Measurements from ENCODE around the gene PHYHD1. TPM values are rescaled to one million over a fixed set of nuclear protein-coding genes. Genes with fewer than 3 reads are reported as not detected.

PHYHD1 gene
- total and polyA plus RNA-seq, 2 of the 13 experiments (the other 11 are each of a cell fraction or from before 2014, with no cell fraction given) = 10.6 to 25.3 TPM

DNA sequence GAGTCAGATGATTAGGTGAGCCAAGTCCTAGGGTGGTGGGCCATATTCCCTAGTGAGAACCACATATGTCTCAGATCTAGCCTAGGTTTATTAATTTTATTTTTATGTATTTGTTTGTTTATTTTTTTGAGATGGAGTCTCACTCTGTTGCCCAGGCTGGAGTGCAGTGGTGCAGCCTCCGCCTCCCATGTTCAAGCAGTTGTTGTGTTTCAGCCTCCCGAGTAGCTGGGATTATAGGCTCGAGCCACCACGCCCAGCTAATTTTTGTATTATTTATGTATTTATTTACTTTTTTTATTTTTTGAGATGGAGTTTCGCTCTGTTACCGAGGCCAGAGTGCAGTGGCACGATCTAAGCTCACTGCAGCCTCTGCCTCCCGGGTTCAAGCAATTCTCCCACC is 62.8 kb downstream of the PHYHD1 start:
- Histone ChIP-seq H2AFZ (ENCODE audit: low read length) (no peak overlapping the region), H3K36me3 (replicated peaks in 1 of 2; ENCODE audit: control insufficient read depth in 1 of 2, insufficient read depth in 2 of 2, low read length in 2 of 2) (peaks cover 28 to 81% of the 10 kb centered on the region in 2 experiments), H3K79me2 (ENCODE audit: insufficient read depth, low read length) (no peaks in the 10 kb centered on the region), H3K4me3 (replicated peaks in 1 of 3; ENCODE audit: insufficient read depth in 1 of 3, low read depth in 2 of 3, low read length in 3 of 3) (no peak overlapping the region), H4K20me1 (ENCODE audit: insufficient read depth, low read length) (no peaks in the 10 kb centered on the region), H3K27me3 (ENCODE audit: control insufficient read depth in 1 of 2, insufficient read depth in 2 of 2, low read length in 2 of 2) (no peaks in the 10 kb centered on the region), H3K9ac (ENCODE audit: insufficient read depth, low read depth, low read length) (no peak overlapping the region), H3K9me3 (ENCODE audit: low read length) (no peaks in the 10 kb centered on the region), H3K4me2 (ENCODE audit: low read depth, low read length) (no peak overlapping the region), H3K27ac (ENCODE audit: extremely low read length, insufficient read depth, low read length) (no peak overlapping the region), H3K4me1 (ENCODE audit: insufficient read depth, low read length) (no peaks in the 10 kb centered on the region)
- ChIA-PET POLR2A (no interaction called here), CTCF (ENCODE audit: low intra/inter-chr PET ratio, low total read pairs) (no interaction called here)
- DNase-seq (ENCODE audit: low spot score) (no peak), ATAC-seq (no peak), FAIRE-seq (no peak)
- no TSS peak for BruUV-seq (replicated peaks)
- intact Hi-C loops (cut with micrococcal nuclease; ENCODE audit: unreplicated experiment) (no loop called here), in situ Hi-C loops (cut with HindIII; ENCODE audit: extremely low pct_ligation_motif_present, low pct_unique_long_range_greater_than_20kb) (no loop called here)
- no peak for TF ChIP-seq CCDC6 (CRISPR knock-in tag; IDR thresholded peaks at IDR 0.05)
- TF ChIP-seq GFI1 (CRISPR knock-in tag; IDR thresholded peaks at IDR 0.05; ENCODE audit: borderline replicate concordance) = no peak
- TF ChIP-seq, protein P1, sequence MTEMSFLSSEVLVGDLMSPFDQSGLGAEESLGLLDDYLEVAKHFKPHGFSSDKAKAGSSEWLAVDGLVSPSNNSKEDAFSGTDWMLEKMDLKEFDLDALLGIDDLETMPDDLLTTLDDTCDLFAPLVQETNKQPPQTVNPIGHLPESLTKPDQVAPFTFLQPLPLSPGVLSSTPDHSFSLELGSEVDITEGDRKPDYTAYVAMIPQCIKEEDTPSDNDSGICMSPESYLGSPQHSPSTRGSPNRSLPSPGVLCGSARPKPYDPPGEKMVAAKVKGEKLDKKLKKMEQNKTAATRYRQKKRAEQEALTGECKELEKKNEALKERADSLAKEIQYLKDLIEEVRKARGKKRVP (CRISPR knock-in tag; IDR thresholded peaks at IDR 0.05) = no peak
- TF ChIP-seq, protein P2, sequence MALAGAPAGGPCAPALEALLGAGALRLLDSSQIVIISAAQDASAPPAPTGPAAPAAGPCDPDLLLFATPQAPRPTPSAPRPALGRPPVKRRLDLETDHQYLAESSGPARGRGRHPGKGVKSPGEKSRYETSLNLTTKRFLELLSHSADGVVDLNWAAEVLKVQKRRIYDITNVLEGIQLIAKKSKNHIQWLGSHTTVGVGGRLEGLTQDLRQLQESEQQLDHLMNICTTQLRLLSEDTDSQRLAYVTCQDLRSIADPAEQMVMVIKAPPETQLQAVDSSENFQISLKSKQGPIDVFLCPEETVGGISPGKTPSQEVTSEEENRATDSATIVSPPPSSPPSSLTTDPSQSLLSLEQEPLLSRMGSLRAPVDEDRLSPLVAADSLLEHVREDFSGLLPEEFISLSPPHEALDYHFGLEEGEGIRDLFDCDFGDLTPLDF (CRISPR knock-in tag; IDR thresholded peaks at IDR 0.05) = no peak
- TF ChIP-seq, protein P3, sequence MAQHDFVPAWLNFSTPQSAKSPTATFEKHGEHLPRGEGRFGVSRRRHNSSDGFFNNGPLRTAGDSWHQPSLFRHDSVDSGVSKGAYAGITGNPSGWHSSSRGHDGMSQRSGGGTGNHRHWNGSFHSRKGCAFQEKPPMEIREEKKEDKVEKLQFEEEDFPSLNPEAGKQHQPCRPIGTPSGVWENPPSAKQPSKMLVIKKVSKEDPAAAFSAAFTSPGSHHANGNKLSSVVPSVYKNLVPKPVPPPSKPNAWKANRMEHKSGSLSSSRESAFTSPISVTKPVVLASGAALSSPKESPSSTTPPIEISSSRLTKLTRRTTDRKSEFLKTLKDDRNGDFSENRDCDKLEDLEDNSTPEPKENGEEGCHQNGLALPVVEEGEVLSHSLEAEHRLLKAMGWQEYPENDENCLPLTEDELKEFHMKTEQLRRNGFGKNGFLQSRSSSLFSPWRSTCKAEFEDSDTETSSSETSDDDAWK (CRISPR knock-in tag; IDR thresholded peaks at IDR 0.05) = no peak
- no peak for TF ChIP-seq NR2C2 (CRISPR knock-in tag; IDR thresholded peaks at IDR 0.05; ENCODE audit: borderline replicate concordance)
- TF ChIP-seq, protein P4, sequence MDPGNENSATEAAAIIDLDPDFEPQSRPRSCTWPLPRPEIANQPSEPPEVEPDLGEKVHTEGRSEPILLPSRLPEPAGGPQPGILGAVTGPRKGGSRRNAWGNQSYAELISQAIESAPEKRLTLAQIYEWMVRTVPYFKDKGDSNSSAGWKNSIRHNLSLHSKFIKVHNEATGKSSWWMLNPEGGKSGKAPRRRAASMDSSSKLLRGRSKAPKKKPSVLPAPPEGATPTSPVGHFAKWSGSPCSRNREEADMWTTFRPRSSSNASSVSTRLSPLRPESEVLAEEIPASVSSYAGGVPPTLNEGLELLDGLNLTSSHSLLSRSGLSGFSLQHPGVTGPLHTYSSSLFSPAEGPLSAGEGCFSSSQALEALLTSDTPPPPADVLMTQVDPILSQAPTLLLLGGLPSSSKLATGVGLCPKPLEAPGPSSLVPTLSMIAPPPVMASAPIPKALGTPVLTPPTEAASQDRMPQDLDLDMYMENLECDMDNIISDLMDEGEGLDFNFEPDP (CRISPR knock-in tag; conservative IDR thresholded peaks at IDR 0.05) = no peak
- no peak for TF ChIP-seq ZNF891 (CRISPR knock-in tag; IDR thresholded peaks at IDR 0.05)
- TF ChIP-seq, protein P5, sequence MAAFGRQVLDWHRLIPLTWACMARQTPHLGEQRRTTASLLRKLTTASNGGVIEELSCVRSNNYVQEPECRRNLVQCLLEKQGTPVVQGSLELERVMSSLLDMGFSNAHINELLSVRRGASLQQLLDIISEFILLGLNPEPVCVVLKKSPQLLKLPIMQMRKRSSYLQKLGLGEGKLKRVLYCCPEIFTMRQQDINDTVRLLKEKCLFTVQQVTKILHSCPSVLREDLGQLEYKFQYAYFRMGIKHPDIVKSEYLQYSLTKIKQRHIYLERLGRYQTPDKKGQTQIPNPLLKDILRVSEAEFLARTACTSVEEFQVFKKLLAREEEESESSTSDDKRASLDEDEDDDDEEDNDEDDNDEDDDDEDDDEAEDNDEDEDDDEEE (CRISPR knock-in tag; IDR thresholded peaks at IDR 0.05) = no peak
- no peak for TF ChIP-seq SSRP1 (CRISPR knock-in tag; IDR thresholded peaks at IDR 0.05)
- no peak for TF ChIP-seq CEBPG (CRISPR knock-in tag; IDR thresholded peaks at IDR 0.05)
- no peak for TF ChIP-seq RBM22 (optimal IDR thresholded peaks at IDR 0.05; ENCODE audit: low read length)
- TF ChIP-seq, protein P6, sequence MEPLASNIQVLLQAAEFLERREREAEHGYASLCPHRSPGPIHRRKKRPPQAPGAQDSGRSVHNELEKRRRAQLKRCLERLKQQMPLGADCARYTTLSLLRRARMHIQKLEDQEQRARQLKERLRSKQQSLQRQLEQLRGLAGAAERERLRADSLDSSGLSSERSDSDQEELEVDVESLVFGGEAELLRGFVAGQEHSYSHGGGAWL (CRISPR knock-in tag; IDR thresholded peaks at IDR 0.05) = no peak
- no peak for TF ChIP-seq ZNF10 (CRISPR knock-in tag; IDR thresholded peaks at IDR 0.05; ENCODE audit: borderline replicate concordance, low read depth)
- no peak for TF ChIP-seq HNRNPUL1 (IDR thresholded peaks at IDR 0.05; ENCODE audit: low read depth, low read length)
- TF ChIP-seq HNRNPK (IDR thresholded peaks at IDR 0.05; ENCODE audit: low read depth, low read length, poor library complexity, severe bottlenecking) = no peak
- TF ChIP-seq MTF2 (CRISPR knock-in tag; IDR thresholded peaks at IDR 0.05; ENCODE audit: borderline replicate concordance) = no peak
- TF ChIP-seq, protein P7, sequence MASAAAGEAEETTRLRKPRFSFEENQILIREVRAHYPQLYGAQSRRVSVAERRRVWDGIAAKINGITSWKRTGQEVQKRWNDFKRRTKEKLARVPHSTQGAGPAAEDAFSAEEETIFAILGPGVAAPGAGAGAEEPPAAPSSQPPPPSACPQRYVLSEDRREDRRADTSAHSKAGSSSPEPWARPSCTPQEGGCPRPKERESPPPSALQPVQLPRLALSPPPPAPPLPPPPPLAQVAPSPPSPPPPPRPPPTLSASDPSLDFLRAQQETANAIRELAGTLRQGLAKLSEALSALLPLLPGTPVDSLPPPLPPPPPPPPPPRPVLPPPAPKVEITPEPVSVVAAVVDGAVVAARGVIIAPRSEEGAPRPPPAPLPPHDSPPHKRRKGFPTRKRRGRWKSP (CRISPR knock-in tag; IDR thresholded peaks at IDR 0.05) = no peak
- WGBS (ENCODE audit: low lambda C conversion rate) = 96% methylated on average over 8 of the region's 8 CpGs
